GM19328 (cell line): ENCODE results near the gene EMP2.
A peak's percentile ranks its signal among the peaks of the same experiment; 100 is the strongest.
"Not testable (repeated sequence)": the region's sequence is repeated elsewhere in the genome, so short reads cannot be mapped to it uniquely, and the experiment has no call there.

Source experiments
- ATAC-seq: cut with Tn5 transposase; IDR thresholded peaks from one replicate; pipeline ENCODE4 v1.9.1; 2021; ENCODE audit warnings: mild to moderate bottlenecking, moderate library complexity; ENCODE audit not compliant: unreplicated experiment

The EMP2 gene

GRCh38 chr16:10552998-10553491, 27.4 kb downstream of the EMP2 start:
- ATAC-seq, result peak; percentile 72

- no peak for ATAC-seq
Observed at GRCh38 chr16:10552281-10552680, 28.1 kb downstream of the EMP2 start.

DNA sequence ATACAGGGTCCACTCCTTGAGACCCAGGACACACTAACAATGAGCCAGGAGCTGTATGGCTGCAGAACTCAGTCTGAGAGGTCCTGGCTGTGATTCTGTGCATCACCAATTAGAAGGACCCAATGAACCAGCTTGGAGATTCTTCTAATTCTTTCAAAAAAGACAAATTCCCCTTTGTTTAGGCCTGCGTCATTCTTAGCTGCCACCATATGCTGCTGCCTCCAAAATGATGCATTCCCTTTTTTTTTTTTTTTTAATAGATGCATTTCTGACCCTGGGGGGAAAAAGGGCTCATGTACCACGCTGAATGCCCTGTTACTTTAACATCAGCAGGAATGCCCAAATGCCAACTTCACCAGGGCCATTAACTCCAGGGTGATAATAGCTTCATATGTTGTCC, 28.5 kb downstream of the EMP2 start:
- ATAC-seq, result no peak

GRCh38 chr16:10548404-10548803, 32.0 kb downstream of the EMP2 start:
- no peak for ATAC-seq

DNA sequence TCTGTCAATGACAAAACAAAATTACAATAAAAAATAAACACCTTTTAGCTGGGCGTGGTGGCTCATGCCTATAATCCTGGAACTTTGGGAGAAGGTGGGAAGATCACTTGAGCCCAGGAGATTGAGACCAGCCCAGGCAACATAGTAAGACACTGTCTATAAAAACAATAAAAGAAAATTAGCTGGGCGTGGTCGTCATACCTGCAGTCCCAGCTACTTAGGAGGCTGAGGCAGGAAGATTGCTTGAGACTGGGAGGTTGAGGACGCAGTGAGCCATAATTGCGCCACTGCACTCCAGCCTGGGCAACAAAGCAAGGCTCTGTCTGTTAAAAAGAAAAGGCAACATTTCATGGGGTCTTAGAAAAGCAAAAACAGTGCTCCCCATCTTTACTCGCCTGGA, 32.7 kb downstream of the EMP2 start:
- ATAC-seq, result no peak

GRCh38 chr16:10543231-10543977, 37.0 kb downstream of the EMP2 start:
- ATAC-seq, result no peak

DNA sequence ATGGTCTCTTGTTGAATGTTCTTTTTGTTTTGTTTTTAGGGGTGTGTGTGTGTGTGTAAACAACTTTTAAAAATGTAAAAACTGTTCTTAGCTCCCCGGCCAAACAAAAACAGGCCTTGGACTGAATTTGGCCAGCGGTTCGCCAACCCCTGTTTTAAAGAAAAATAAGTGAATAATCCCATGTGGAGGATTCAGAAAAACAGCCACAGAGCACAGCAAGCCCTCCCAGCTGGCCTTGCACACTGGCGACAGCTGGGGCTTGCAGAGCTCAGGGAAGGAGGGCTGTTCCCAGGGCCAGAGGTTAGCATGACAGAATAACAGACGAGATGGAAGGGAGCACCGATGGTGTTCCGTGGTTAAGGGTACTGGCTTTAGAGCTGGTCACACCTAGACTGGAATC, 39.0 kb downstream of the EMP2 start:
- no peak for ATAC-seq

DNA sequence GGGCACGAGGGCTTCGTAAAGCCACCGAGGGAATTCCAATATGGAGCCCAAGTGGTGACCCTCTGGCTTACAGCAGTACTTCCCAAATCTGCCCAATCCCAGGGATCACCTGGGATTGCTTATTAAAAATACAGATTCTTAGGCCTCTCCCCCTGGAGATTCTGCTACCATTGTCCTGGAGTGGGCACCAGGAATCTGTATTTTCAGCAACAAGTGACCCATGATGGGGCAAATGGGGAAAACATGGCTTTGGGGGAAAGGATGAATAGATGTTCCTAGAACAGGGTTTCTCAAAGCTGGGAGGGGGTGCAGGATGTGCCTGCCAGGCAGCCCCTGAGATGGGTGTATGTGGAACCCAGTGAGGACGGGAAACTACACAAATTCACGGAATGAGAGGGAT, 40.6 kb downstream of the EMP2 start:
- no peak for ATAC-seq

DNA sequence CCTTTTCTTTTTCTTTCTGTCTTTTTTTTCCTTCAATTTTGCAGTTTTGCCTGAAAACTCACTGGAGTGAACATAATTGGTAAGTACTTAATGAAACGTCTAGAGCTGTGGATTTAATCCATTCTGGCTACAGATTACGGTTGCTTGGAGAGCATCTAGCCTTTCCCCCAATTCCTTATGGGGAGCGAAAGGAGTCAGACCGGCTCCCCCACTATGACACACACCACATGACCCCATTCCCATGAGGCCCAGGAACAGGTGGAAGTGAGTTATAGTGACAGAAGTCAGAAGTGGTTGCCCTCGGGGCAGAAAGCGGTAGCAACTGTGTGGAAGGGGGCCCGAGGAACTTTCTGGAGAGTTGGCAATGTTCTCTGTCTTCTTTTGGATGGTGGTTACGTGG, 41.2 kb downstream of the EMP2 start:
- no peak for ATAC-seq

GRCh38 chr16:10538583-10538982, 41.8 kb downstream of the EMP2 start:
- ATAC-seq, result no peak

DNA sequence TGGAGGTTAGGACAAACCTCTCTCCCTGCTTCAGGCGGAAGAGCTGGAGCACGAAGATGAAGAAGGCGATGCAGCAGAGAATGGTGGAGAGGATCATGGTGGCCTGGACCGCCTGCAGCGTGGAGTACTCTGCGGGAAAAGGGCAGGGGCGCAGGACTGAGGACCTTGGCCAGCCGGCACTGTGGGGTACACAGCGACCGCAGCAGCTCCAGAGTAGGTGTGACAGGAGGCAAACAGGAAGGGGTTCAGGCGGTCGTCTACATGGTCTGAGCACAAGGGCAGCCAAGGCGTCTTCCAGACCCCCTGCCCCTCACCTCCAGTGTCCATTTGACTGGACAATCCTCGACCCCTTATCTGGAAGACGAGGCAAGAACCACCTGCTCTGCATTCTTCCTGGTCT, 42.5 kb downstream of the EMP2 start:
- ATAC-seq, result no peak

GRCh38 chr16:10536814-10537389, 43.5 kb downstream of the EMP2 start:
- no peak for ATAC-seq

- not testable (repeated sequence) for ATAC-seq
Observed at GRCh38 chr16:10536328-10536727, 44.1 kb downstream of the EMP2 start.

DNA sequence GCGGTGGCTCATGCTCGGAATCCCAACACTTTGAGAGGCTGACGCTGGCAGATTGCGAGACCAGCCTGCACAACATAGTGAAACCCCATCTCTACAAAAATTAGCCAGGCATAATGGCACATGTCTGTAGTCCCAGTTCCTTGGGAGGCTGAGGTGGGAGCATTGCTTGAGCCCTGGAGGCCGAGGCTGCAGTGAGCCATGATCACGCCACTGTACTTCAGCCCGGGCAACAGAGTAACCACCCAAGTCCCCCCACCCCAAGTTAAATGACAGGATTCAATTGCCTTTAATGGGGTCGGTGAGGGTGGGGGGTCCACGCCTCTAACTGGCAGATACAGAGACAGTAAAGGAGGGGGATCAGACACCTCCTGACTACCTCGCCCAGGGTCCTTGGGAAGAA, 44.9 kb downstream of the EMP2 start:
- ATAC-seq, result no peak

DNA sequence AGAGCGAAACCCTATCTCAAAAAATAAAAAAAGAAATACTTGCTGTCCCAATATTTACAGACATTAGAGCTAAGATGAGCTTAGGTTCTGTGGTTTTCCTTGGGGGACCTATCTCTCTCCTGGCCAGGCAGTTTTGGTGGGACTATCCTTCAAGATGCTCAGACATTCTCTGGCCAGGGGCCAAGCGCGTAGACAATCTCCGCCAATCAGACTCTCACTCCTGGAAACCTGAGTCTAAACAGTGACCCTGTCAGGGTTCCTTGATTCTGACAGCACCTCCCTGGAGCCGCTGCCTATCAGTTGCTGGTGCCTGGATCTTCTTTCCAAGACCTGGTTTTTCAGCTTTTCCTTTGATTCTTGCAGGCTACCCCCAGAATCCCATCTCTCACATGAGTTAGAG, 45.6 kb downstream of the EMP2 start:
- no peak for ATAC-seq

- not testable (repeated sequence) for ATAC-seq
Observed at GRCh38 chr16:10533612-10534011, 46.8 kb downstream of the EMP2 start.

GRCh38 chr16:10531582-10531981, 48.8 kb downstream of the EMP2 start:
- no peak for ATAC-seq

DNA sequence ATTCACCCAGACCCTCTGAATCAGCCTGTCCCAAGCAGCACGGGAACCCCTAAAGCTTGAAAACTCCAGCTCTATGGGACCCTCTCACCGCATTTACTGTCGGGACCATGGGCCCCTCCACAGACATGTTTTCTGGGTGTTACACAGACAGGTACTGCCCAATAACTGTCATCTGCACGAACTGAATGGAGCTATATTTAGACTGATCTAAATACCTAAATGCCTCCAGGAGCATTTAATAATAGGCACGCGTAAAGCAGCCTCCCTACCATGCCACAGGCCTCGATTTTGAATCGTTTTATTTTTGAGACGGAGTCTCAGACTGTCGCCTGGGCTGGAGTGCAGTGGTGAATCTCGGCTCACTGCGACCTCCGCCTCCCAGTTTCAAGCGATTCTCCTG, 49.7 kb downstream of the EMP2 start:
- no peak for ATAC-seq

GRCh38 chr16:10529895-10530669, 50.3 kb downstream of the EMP2 start:
- ATAC-seq, result no peak

DNA sequence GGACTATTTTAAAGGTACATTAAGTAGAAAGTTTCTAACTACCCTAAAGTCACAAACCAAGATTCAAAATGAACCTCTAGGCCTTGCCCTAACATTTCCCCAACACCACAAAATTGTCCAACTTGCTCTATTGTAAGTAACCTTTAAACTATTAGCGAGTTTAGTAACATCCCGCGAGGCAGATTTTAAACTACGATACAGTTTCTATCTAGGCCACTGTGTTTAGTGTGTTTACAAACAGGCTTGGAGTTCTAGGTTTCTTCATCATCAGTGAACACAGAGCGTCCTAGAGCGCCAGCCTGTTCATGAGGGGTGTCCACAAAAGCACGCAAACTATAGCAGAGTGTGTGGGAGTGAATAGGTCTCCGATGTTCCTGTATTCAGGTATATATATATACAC, 51.8 kb downstream of the EMP2 start:
- ATAC-seq, result no peak

GRCh38 chr16:10526962-10527361, 53.4 kb downstream of the EMP2 start:
- ATAC-seq, result no peak
